Retinal pigment epithelial cell (primary cell): Measurements from ENCODE around the gene GNS.
"Not testable (repeated sequence)": the region's sequence is repeated elsewhere in the genome, so short reads cannot be mapped to it uniquely, and the experiment has no call there.

Source experiments
- DNase-seq: peaks from one replicate; pipeline ENCODE4 v3.0.0-alpha.2; 2010; ENCODE audit warnings: low read depth
- H3K4me3 ChIP-seq: 2 replicates; pipeline ENCODE4 v1.5.1; 2011; ENCODE audit warnings: mild to moderate bottlenecking, low read length, control low read depth, moderate library complexity
- CTCF ChIP-seq: conservative IDR thresholded peaks from 2 replicates; pipeline ENCODE4 v1.5.1; 2011; ENCODE audit warnings: low read depth, low read length, control low read depth, inconsistent platforms

The GNS gene

GRCh38 chr12:64759035-64759894 is at the start of gene GNS:
TSS of gene GNS (minus strand) at chr12:64759406. CDS start at chr12:64759276, 130 bp downstream.
- no peak for TF ChIP-seq CTCF
- peak; percentile 77 for DNase-seq
- H3K4me3 ChIP-seq, result peak within 1 kb of the TSS; percentile 87

- no peak overlapping the region for H3K4me3 ChIP-seq
- no peak for DNase-seq
- no peak for TF ChIP-seq CTCF
These were observed 48.9 kb upstream of the GNS start for GRCh38 chr12:64808110-64808509.

- DNase-seq, result no peak
- no peak overlapping the region for H3K4me3 ChIP-seq
- TF ChIP-seq CTCF, result no peak
These were observed 47.6 kb upstream of the GNS start for GRCh38 chr12:64806593-64807460.

- TF ChIP-seq CTCF, result no peak
- no peak overlapping the region for H3K4me3 ChIP-seq
- DNase-seq, result no peak
These were observed 47.0 kb upstream of the GNS start for GRCh38 chr12:64806173-64806572.

GRCh38 chr12:64802180-64802775 is 43.1 kb upstream of the GNS start:
- DNase-seq, H3K4me3 ChIP-seq: not testable (repeated sequence)
- peak; percentile 89 for TF ChIP-seq CTCF

- no peak overlapping the region for H3K4me3 ChIP-seq
- TF ChIP-seq CTCF, result peak; percentile 54
- no peak for DNase-seq
These were observed 42.2 kb upstream of the GNS start for GRCh38 chr12:64801381-64801780.
